ENCODE data around the gene DDIT3.

The DDIT3 gene

DNA sequence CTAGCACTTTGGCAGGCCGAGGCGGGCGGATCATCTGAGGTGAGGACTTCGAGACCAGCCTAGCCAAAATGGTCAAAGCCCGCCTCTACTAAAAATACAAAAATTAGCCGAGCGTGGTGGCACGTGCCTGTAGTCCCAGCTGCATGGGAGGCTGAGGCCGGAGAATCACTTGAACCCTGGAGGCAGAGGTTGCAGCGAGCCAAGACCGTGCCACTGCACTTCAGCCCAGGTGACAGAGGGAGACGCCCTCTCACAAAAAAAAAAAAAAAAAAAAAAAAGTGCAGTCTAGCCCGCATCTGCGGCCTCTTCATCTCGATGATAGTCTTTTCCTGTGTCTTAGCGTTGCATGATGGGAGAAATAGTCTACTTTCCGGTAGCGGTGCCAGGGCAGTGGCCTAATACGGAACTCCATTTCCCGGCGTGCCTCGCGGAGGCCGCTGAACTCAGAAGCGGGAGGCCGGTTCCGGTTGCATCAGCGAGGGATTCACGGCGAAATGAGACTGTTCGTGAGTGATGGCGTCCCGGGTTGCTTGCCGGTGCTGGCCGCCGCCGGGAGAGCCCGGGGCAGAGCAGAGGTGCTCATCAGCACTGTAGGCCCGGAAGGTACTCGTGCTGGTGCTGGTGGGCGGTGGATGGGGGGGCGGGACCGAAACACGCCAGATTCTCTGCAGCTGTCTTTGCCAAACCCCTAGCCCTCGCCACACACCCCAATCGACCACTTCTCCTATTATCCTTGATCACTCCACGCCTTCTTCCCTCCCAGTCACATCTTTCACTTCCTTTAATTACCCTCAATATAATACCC lies 32.5 kb downstream of the DDIT3 start, which contains the start of gene MARS1:
Gene MARS1 (plus strand): TSS at position 472 of the 805 bp plus-strand sequence. CDS start 23 bp downstream, at position 495.
- in situ Hi-C loops (cut with MboI; ENCODE audit: low sequenced_read_pairs): no loop called here

DNA sequence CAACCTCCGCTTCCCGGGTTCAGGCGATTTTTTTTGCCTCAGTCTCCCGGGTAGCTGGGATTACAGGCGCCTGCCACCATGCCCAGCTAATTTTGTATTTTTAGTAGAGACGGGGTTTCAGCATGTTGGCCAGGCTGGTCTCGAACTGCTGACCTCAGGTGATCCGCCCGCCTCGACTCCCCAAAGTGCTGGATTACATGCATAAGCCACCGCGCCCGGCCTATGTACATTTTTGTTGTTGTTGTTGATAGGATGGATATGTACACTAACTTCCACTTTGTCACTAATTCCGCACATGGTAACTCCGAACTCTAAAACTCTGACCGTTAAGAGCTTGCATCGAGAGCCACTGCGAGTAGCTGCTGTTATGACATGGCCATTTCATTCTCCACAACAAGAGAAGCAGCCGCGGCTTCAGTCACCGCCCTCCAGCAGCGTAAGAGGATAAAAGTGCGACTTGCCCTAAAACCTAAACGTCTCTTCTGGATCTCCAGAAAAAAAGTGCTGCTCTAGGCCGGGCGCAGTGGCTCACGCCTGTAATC lies 33.2 kb downstream of the DDIT3 start:
- in situ Hi-C loops (cut with MboI; ENCODE audit: low sequenced_read_pairs): no loop called here

DNA sequence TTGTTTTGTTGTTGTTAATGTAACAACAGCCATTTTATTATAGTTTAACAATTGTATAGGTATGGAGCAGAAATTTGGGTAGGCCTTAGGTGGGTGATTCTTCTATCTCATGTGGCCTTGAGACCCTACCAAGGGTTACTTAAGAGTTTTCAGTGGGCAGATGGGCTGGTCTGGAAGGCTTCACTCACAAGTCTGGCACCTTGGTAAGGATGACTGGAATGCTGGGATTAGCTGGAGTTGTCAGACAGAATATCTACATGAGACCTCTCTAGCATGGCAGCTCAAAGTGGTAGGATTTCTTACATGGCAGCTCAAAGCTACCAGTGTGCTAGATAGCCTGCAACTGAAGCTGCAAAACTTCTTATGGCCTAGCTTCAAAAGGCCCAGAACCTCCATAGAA lies 34.6 kb downstream of the DDIT3 start:
- in situ Hi-C loops (cut with MboI; ENCODE audit: low sequenced_read_pairs): no loop called here

DNA sequence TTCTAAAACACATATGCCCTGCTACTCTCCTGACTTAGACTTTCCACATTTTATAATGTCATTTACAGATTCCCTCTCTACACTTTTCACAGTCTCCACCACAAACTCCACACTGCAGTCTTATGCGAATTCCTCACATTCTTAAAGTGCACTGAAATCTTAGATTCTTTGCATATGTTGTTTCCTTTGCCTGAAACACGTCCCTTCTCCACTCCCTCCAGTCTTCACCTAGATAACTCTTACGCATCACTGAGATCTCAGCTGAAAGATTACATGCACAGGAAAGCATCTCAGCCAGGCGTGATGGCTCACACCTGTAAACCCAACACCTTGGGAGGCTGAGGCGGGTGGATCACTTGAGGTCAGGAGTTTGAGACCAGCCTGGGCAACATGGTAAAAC lies 36.8 kb downstream of the DDIT3 start:
- in situ Hi-C loops (cut with MboI; ENCODE audit: low sequenced_read_pairs): no loop called here

DNA sequence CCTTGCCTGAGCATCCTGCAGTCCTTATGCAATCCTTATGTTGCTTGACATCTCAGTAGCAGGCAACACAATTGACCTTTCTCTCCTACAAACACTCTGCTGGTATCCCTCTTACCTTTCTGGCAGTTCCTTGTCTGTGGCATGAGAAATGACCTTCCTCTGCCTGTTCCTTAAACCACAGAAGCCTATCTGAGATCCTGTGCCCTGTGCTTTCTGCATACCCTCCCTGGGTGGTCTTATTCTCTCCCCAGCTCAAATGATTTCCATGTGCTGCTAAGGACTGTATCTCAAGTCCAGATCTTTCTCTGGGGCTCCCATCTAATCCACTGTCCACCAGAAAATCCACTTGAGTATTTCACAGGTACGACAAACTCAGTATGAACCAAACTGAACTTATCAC lies 38.6 kb downstream of the DDIT3 start:
- in situ Hi-C loops (cut with MboI; ENCODE audit: low sequenced_read_pairs): no loop called here

DNA sequence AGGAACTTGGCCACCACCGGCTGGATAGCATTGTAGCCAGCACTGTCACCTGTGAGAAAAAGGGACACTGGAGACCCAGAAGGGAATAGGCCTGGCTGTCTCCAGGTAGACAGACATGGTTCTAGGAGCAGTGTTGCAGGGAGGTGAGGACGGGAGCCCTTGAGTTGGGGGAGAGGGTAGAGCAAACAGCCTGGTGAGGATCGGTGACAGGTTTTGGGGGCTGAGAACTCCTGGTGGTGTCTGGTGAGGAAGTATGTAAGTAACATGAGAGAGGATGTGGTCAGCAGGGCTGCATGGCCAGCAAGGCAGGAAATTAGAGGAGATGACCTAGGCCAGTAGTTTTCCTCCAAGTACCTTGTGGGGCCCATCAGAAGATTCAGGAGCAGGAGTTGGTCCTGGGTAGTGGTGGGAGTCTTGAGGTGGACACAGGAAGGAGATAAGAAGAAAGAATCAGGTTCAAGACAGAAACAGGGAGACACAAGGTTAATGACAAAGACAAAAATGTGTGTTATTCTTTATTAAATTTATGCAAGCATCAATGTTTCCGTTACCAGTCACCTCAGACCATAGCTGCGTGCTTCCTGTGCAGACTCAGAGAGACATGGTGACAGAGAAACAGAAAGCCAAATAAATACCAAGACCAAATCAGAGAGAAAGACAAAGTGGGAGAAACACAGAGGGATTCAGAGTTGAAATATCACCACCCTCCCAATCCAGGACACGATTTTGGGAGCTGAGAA lies 40.8 kb downstream of the DDIT3 start, which contains the start of gene ARHGAP9:
Gene ARHGAP9 (minus strand): TSS at position 491 of the 740 bp plus-strand sequence. CDS start 460 bp downstream, at position 31.
- in situ Hi-C loops (cut with MboI; ENCODE audit: low sequenced_read_pairs): no loop called here

DNA sequence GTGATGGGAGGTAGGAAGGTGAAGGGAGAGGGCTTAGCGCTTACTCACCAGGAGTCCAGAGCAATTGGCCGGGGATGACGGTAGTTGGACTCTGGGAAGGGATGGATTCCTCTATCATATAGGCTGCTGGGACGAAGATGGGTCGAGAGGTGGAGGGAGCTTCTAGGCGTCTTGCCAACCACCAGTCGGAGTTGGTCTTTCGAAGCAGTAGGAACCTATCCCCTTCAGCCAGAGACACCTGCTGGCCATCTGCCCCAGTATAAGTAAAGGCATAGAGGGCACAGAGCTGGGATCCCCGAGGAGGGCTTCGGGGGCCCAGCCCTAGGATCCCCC lies 41.3 kb downstream of the DDIT3 start:
- in situ Hi-C loops (cut with MboI; ENCODE audit: low sequenced_read_pairs): no loop called here

DNA sequence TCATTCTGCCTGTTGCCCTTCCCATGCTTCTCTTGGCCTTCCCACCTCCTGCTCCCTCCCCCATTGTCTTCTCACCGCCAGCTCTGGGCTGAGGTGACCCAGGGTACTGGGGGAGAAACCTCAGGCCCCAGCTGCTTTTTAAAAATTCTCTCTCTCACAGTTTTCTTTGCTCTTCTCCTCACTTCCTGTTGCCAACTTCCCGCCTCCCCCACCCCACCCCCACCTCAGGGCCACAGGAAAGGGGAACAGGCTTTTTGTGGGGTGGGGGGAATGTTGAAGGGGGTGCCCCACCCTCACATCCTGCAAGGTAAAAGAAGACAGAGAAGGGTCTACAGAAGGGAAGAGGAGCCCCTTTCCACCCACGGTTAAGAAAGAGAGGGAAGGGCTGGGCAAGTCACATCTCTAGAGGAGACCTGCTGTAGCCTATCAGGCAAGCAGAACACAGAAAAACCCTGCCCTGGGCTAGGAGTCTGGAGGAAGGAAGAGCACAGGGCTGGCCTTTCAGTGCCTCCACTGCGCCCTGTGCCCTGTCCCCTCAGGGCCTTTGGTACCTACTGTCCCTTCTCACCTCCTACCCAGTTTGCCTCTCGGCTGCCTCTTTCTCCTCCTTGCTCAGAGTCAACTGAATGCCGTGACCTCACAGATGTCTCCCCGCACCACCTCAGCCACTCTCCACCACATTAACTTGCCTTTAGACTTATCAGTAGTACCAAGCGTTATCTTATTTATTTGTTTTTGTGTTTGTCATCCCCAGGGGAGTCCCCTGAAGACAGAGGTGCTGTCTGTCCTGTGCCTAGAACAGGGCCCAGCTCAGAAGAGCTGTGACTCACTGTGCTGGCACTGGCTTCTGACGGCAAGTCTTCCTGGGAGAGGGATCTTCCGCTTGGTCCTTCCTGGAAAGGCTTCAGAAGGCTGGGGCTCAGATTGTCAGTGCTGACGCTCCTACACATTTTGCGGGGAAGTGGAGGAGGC lies 42.3 kb downstream of the DDIT3 start:
- in situ Hi-C loops (cut with MboI; ENCODE audit: low sequenced_read_pairs): no loop called here

DNA sequence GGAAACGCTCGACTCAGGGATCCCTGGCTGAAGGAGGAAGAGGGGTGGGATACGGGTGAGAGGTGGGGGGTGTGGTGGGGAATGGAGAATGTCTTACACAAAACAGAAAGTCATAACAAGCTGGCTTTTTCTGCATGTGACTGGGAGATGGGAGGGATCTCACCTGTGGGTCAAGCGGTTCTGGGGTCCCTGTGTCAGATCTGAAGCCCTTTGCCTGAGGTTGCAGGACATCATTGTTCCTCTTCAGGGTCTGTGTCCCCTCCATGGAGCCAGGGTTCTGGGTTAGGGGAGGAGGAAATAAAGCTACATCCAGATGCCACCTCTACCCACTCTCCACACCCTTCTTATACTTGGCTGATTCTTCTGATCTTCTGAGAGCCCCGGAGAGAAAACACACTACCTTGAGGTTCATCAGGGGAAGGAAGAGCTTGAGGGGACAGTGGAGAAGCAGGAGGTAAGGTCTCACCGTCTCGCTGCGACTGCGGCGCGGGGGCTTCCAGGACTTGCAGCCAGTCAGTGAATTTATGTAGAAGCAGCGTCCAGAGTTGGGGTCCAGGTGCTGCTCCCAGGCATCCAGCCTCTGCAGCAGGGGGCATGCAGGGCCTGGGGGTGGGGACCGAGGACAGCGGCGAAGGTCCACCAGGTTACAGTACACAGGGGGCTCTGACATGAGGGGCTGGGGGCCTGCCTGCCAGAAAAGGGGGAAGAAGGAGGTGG lies 43.2 kb downstream of the DDIT3 start:
- in situ Hi-C loops (cut with MboI; ENCODE audit: low sequenced_read_pairs): no loop called here

DNA sequence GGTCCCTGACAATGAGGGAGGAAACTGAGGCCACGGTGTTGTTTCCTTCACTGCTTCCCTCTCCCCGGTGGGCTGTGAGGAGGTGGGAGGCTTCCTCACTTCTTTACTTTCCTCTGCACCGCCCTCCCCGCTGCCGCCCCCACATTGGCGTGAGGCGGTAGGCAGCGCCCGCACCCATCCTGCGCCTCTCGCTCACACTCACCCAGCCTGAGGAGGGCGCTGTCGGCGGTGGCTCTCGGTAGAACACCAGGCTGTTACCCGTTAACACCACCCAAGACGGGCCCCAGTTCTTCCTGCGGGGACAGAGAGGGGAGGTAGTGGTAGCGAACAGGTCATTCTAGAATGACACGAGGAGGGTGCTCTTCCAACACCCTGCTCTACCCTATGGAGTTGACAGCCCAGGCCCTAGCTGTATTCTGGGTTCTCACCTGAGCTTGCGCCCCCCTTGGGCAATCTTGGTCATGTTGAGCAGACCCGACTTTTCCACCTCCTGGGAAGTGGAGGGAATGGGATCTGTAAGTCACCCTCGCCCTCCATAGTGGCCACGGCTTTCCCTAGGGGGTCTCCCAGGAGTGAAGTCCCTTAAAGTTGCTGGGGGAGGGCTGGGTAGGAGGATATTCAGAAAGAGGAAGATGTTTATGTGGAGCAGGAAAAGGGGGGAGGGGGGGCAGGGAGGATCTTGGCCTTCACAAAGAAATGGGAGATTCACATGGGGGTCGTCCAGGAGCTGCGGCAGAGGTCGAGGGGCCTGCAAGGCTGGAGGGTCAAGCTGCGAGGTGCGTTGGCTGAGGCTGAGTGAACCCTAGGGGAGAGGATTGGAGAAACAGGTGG lies 43.9 kb downstream of the DDIT3 start:
- in situ Hi-C loops (cut with MboI; ENCODE audit: low sequenced_read_pairs): no loop called here

DNA sequence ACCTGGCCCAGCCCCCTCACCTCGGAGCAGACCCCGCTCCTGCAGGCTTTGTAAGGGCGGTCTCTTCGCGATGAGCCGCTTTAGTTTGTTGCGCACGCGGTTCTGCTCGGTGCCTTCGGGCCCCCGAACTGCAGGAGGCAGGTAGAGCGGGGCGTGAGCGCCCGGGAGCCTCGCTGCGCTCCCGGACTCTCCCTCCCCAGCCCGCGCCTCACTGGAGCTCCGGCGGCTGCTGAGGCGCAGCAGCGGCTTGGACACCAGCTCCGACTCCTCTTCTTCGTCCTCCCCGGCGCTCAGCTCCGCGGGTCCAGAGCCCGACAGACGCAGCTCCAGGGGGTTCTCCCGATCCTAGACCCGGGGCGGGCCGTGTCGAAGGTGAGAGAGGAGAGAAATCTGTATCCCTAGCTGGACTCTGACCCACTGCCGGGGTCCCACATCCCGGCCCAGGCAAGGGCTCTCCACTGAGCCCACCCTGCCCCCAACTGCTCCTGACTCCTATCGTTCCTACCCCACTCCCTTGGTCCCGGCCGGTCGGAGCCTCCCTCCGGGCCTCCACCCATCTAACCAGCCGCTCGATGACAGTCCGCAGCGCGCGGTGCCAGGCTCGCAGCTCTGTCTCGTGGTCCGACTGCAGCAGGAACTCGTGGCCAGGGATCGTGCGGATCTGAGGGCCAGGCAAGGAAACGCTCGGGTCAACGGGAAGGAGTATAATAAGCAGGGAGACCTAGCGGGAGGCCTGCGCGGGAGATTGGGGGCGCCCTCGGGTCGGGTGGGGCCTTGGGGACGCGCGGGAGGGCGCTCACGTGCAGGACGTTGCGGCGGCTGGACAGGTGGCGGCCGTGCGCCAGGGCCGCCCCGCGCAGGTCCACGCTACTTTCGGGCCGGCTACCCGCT lies 44.8 kb downstream of the DDIT3 start:
- in situ Hi-C loops (cut with MboI; ENCODE audit: low sequenced_read_pairs): no loop called here

DNA sequence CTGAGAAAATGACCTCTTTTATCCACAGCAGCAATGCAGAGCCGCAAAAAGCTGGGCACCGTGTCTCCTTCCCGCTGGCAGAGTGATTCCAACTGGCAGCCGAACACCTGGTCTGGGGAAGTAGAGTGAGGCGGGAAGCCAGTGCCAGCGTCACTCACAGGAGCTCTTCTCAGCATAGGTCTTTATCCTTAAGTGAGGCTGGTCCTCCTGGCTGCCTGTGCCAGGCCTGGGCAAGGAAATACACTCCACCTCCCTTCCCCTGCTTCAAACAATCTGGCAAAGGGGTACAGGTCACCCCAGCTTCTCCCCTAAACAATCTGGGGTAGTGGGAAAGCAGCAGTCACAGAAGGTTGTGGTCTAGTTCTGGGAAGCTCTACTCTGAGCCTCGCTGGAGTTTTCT lies 45.5 kb downstream of the DDIT3 start:
- in situ Hi-C loops (cut with MboI; ENCODE audit: low sequenced_read_pairs): no loop called here

DNA sequence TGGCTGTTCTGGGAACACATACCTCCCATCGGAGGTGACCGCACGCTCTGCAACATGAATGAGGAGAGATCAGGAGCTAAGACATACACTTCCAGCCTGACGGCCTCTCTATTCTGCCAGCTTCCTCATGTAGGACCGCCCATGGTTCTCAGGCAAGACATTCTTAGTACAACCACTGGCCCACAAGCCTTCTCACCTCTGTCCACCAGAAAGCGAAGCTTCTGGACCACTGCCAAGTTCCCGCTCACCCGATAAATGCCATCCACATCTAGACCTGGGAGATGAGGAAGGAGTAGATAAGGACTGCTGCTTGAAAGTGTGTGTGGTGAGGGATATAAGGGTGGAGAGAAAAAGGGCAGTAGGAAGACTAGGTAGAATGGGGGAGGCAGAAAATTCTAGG lies 45.9 kb downstream of the DDIT3 start:
- in situ Hi-C loops (cut with MboI; ENCODE audit: low sequenced_read_pairs): no loop called here

DNA sequence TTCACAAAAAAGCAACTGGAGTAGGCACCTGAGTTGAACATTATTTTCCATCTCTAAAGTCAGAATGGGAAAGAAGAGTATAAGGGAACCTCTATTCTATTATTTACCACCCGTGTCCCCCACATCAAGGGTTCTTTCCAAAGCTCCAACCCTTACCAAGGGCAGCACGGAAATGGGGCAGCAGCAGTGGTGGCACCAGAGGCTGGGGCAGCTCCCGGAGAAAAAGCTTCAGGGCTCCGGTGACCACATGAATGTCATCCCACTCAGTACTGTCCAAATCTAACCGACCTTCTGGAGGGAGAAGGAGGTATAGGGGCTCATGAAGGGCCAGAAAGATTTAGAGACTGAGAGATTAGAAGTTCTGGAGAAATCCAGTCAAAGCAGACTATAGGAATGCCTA lies 46.4 kb downstream of the DDIT3 start:
- in situ Hi-C loops (cut with MboI; ENCODE audit: low sequenced_read_pairs): no loop called here

DNA sequence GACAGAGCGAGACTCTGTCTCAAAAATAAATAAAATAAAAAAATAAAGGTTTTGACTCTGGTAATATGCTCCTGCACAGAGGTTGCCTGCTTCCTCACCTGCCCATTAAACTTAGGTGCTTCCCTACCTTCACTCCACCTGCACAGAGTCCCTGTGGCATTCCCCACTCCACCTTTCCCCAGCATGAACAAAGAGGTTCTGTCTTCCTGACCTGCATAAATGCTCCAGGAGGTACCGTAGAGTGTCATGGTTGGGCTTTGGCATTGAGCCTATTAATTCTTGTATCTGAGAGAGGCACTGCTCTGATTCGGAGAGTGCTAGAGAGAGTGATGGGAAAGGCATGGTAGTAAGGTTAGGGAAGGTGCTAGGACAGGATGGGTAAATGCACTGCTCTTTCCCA lies 46.9 kb downstream of the DDIT3 start:
- in situ Hi-C loops (cut with MboI; ENCODE audit: low sequenced_read_pairs): no loop called here

DNA sequence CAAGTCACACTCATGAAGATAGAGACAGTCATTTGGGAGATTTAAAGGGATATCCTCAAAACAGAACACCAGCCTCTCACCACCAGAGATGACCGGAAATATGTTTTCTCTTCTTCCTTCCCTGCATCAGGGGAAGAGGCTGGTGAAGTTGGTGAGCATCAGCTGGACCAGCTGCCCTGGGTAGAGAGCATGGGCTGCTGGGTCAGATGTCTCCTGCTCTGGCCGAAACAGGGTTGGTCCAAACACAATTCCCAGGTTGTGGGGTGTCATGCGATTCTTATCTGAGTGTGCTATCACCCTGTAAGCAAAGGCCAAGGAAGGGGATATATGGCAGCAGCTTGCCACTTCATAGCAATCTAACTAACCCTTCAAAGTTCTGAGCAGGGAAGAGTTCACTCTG lies 47.9 kb downstream of the DDIT3 start:
- in situ Hi-C loops (cut with MboI; ENCODE audit: low sequenced_read_pairs): no loop called here

DNA sequence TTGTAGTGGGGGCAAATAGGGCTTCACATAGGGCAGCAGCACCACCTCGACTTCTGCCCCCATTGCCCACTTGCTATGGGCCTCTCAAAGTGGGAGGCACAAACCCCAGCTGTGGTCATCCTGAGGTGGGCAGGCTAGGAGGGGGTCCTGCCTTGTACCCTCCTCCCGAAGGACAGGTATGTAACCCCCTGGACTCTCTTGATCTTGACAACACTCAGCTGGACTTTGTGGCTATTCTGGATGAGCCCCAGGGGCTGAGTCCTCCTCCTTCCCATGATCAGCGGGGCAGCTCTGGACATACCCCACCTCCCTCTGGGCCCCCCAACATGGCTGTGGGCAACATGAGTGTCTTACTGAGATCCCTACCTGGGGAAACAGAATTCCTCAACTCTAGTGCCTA lies 48.7 kb downstream of the DDIT3 start:
- in situ Hi-C loops (cut with MboI; ENCODE audit: low sequenced_read_pairs): no loop called here

DNA sequence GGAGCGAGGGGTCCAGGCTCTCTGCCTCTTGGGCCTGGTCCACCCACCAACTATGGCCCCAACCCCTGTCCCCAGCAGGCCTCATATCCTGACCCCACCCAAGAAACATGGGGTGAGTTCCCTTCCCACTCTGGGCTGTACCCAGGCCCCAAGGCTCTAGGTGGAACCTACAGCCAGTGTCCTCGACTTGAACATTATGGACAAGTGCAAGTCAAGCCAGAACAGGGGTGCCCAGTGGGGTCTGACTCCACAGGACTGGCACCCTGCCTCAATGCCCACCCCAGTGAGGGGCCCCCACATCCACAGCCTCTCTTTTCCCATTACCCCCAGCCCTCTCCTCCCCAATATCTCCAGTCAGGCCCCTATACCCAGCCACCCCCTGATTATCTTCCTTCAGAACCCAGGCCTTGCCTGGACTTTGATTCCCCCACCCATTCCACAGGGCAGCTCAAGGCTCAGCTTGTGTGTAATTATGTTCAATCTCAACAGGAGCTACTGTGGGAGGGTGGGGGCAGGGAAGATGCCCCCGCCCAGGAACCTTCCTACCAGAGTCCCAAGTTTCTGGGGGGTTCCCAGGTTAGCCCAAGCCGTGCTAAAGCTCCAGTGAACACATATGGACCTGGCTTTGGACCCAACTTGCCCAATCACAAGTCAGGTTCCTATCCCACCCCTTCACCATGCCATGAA lies 49.2 kb downstream of the DDIT3 start:
- in situ Hi-C loops (cut with MboI; ENCODE audit: low sequenced_read_pairs): no loop called here
